AG08396 (cell line): Measurements from ENCODE around the gene CRHR2.

Experiments
- DNase-seq: peaks from one replicate; pipeline ENCODE4 v3.0.0; 2012; ENCODE audit warnings: low spot score, mixed read lengths

The CRHR2 gene

DNA sequence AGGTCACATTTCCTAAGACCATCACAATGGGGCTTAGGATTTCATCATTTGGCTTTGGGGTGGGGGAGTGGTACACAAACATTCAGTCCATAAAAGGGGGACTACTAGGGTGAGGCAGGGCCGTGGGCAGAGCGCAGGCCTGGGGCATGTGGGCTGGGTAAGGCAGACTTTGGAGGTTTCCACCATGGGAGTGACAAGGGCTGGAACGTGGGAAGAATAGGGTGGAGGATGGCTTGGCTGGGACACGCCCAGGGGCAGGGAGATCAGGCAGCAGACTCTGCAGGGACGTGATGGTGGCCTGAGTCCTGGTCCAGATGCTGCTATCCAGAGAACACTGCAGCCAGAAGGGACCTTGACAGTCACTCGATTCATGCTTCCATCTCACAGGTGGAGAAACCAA is 24.7 kb upstream of the CRHR2 start:
- DNase-seq, result no peak

DNA sequence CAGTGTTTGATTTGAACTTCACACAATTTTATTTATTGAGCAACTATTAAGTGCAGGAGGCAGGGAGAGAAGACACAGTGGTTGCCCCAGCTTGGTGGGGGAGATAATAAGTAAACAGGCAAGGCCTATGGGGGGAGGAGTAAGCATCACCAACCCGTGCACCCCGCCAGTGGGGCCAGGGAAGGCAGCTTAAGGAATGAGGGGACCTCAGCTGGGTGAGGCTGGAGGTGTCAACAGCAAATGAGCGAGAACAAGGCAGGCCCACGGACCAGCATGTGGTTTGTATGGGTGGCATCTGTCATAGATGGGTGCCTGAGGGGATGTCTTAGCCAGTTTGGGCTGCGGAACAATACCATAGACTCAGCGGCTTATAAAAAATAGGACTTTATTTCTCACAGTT is 24.1 kb upstream of the CRHR2 start:
- no peak for DNase-seq

DNA sequence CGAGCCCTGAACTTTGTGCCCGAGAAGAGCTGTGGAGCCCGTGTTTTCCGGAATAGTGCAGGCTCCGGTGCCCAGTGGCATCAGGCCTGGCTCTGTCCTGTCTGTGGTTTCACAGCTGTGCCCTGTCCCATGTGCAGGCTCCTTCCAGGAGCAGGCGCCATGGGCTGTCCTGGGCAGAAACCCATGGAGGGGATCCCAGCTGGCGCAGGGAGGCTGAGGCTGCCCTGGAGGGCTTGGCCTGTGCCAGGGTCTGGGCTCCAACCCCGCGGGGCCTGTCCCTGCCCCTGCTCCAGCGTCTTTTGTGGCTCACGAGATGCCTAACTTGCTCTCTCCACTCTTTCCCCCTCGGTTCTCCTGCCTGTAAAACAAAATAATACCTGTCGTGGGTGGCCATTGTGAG is 23.3 kb upstream of the CRHR2 start:
- no peak for DNase-seq

DNA sequence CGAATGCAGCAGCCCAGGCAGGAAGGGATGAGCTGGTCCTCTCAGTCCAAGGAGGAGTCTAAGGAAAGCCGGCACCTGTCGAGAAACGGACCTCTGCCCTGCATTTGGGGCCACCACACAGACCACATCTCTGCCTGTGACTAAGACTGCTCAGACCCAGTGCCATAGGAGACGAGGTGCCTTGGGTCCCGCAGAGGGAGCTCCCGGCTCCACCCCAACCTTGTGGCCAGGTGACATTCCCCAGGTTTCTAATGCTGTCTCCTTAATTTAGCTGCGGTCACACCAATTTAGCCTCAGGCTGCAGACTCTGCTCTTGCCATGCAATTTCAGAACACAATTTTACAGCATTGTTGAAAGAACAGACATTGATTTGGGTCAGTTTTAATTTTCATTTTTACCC is 22.8 kb upstream of the CRHR2 start:
- no peak for DNase-seq

DNA sequence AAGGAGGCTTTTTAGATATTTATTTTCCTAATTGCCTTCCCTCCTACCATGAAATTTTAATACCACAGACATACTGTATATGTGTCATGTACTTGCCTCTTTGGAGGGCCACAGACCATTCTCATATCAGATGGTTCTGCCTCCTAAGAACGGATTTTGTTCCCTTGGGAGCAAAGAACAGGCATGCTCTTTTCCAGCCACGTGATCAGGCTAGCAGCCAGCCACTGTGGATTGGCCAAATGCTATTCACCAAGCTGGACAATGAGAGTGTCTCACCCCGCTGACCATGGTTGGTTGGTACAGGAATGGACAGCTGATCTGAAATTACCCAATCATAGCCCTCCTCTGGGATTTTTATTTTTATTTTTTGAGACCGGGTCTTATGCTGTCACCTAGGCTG is 21.5 kb upstream of the CRHR2 start:
- no peak for DNase-seq

DNA sequence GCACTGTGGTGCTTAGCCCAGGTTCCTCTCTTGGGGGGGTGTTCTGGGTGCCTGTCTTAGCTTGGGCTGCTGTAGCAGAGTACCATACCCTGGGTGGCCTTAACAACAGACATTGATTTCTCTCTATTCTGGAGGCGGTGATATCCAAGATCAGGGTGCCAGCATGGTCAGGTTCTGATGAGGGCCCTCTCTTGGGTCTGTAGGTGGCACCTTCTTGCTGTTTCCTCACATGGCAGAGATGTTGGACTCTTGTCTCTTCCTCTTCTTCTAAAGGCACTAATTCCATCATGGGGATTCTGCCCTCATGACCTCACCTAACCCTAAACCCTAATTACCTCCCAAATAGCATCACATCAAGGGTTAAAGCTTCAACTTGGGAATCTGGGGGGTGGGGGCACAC is 19.9 kb upstream of the CRHR2 start:
- no peak for DNase-seq

- DNase-seq, result no peak
Measured at GRCh38 chr7:30700941-30701340, 18.7 kb upstream of the CRHR2 start.

- no peak for DNase-seq
Measured at GRCh38 chr7:30699706-30700495, 17.6 kb upstream of the CRHR2 start.

DNA sequence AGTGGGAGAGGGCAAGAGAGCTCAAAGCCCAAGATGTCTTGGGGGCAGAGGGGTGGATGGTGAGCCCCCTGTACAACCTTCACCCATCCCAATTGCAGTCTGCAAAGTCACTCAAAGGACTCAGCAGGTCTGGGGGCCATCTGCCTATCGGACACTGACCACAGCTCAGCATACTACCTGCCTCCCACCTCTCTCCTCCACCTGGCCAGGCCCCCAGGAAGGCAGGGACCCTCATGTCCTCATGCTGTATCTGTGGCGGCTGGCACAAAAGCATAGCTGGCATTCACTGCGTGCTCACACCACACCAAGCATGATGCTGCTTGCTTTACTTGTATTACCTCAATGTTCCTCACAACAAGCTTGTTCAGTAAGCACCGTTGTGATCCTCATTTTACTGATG is 16.2 kb upstream of the CRHR2 start:
- no peak for DNase-seq

GRCh38 chr7:30697719-30698460 is 15.6 kb upstream of the CRHR2 start:
- DNase-seq, result no peak

DNA sequence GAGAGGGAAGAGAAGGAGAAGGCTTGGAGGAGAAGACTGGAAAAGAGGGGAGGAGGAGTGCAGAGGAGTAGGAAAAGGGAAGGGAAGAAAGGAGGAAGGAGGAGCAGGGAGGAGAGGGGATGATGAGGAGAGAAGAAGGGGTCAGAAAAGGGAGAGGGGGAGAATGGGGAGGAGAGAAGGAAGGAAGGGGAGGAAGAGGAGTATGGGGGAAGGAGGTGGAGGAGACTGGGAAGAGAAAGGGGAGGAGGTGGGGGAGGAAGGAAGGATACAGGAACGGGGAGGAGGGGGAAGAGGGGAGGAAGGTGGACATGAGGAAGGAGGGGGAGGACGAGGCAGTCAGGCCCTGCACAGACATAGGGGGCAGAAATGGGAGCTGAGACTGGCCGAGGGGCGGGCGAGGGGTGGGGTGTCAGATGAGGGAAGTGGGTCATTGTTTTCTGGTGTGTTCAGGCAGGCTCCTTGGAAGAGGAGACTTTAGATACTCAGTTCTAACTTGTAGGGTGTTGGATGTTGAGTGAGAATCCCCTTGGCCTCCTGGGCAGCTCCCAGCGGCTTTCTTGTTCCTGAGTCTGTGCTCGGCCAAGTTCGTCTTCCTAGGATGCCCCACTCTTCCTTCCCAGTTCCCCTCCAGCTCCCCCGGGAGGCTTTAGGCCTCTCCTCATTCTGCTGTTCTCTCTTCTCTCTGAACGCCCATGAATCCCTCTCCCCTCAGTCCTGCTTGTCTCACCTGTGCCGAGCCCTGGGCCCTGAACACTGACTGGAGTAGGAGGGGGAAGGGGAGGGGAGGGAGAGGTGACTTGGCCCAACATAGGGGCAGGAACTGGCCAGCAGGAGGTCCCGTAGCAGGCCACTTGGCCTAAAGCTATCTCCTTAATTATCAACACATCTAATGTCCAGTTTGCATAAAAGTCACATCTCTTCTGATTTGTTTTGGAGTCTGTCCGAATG is 12.8 kb upstream of the CRHR2 start:
- no peak for DNase-seq

- no peak for DNase-seq
Measured at GRCh38 chr7:30694218-30694745, 12.0 kb upstream of the CRHR2 start.

GRCh38 chr7:30692882-30693281 is 10.6 kb upstream of the CRHR2 start:
- DNase-seq, result no peak

GRCh38 chr7:30692438-30692837 is 10.2 kb upstream of the CRHR2 start:
- no peak for DNase-seq

DNA sequence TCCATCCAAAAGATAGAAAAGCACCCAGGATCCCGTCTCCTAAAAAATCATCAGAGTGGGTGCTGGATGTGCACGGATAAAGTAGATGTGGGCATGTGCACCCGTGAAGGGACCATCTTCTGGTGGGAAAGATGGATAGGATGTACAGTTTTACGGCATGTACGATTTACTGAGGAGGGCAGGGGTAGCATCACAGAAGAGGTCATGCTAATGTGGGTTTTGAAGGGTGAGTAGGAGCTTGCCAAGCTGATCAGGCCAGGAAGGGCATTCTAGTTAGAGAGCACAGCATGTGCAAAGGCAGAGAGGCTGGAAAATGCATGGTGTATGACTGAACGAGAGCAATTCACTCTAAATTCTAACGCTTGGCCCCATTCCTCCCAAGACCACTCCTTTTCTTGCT is 7.8 kb upstream of the CRHR2 start:
- no peak for DNase-seq

DNA sequence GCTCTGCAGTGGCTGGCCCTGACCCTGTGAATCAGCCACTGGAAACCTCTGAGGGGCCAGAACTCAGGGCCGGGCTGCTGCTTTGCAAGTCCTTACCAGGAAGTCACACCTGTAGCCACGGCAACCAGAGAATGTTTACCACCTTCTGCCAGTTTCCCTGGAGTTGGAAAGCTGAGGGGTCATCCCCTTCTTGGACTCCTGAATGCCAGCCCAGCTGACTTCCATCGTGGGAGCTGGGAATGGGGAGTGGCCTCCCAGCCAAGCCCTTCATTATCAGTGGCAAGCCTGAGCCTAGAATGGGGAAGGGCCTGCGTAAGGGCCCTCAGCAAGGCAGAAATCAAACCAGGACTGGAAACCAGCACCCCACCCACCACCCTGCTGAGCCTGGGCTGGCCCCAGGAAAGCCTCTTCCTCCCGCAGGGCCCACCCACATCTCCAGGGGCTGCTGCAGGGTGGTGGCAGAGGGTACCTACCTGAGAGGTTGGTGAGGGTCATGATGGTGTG is 6.5 kb upstream of the CRHR2 start:
- DNase-seq, result no peak

DNA sequence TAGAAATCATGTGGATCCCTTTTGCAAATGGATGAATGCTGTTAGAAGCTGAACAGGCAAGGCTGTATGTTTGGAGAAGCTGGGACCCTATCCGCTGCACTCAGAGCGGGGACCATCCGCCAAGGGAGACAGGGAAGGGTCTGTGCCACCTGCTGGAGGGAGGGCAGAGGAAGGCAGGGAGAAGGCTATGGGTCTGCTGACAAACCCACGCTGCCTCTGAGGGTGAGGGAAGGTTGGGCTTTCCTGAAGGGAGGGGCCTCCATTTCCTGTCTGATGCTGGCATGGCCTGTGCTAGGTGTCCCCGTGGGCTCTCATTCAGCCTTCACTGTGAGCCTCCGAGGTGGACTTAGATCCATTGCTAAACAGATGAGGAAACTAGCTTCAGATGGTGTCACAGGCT is 5.3 kb upstream of the CRHR2 start:
- DNase-seq, result no peak

- DNase-seq, result no peak
Measured at GRCh38 chr7:30684351-30684750, 2.1 kb upstream of the CRHR2 start.

DNA sequence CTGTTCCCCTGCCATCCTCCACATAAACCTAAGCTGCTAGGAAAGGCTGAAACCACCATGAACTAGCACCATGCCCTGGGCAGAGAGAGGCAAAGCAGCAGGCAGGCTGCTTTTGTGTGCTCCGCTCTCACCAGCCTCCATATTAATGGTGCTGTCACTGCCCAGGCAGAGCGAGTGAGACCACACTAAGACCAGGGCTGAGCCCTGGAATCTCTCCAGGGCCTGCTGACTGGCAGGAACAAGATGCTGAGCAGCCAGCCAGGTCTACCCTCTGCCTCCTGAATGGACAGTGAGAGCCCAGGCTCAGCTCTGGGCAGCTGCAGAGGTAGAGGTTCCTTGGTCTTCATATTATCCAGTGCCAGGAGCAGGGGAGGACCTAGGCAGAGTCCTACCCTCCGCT is 1.6 kb upstream of the CRHR2 start:
- DNase-seq, result no peak

DNA sequence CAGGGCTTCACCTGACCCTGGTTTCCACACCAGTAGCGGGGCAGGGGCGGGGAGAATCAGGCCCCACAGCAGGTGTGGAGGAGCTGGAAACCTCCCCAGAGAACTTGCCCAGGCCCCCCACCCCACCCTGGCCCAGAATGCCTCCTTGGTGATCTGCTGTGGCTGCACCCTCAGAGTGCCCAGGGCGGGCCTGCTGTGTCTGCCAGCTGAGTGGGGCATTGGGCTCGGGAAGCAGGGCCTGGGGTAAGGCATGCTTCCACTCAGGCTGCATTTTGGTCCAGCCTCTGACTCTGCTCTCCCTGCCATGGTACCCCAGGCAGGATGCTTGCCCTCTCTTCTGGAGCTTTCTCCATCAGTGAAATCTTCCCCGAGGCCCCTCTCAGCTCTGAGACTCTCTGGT is 1.1 kb upstream of the CRHR2 start:
- DNase-seq, result no peak

DNA sequence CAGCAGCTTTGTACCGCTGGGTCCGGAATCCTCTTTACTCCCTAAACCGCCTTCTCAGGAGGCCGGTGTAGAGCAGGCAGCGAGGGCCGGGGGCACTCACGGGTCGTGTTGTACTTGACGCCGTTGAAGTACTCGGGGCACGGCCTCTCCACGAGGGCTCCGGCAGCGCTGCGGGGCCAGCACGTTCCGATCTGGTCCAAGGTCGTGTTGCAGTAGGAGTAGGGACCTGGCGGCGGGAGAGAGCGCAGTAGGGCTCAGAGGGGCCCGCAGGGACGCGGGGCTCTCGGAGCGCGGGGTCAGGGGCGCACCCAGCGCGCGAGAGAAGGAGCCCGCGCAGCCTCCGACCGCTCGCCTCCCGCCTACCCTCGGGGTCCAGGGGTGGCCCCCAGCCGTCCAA is 443 bp downstream of the CRHR2 start:
- no peak for DNase-seq

GRCh38 chr7:30681331-30681797 is 892 bp downstream of the CRHR2 start:
- no peak for DNase-seq
